A549 (cell line): ENCODE measurements around the gene CALN1. TPM values are rescaled to one million over a fixed set of nuclear protein-coding genes. Genes with fewer than 3 reads are reported as not detected.

ENCODE experiments used
- ATAC-seq, 2 experiments: fragments of 200-7000 bp in 1 of 2; fragments of >200 bp in 1 of 2; cut with Nextera tagmentation in 1 of 2; cut with Tn5 transposase in 1 of 2; 3 replicates each; pipeline versions ENCODE4 v1.8.0 to v1.9.1; 2018 to 2020; ENCODE audit warnings: mild to moderate bottlenecking in 1 of 2, moderate library complexity in 1 of 2
- CTCF ChIA-PET: fragments of 300-600 bp; sonication (Branson Sonifier 250); formaldehyde crosslinking; extraction: SDS; loops from one replicate; lab custom pipeline; 2021; ENCODE audit warnings: antibody characterized with exemption, inconsistent platforms; lab: Yijun Ruan, JAX
- POLR2A ChIA-PET: fragments of 350-600 bp; formaldehyde crosslinking; extraction: SDS; loops from one replicate; lab custom pipeline; 2021; ENCODE audit warnings: antibody characterized with exemption, inconsistent platforms; lab: Yijun Ruan, JAX
- DNase-seq, 2 experiments: peaks; one replicate each; pipeline versions ENCODE4 v3.0.0 to v3.0.0-alpha.2; 2011 to 2016; ENCODE audit warnings: low read depth in 1 of 2, low spot score in 1 of 2
- FAIRE-seq: peaks from 2 replicates; lab custom pipeline; 2011; peaks lifted over from hg19 to GRCh38; lab: Jason Lieb, UNC
- H3K27ac ChIP-seq, 2 experiments: fragments of >200 bp; sonication (Bioruptor Twin); formaldehyde crosslinking; 3 replicates each; pipeline ENCODE4 v1.5.1; 2016 to 2017
- H3K4me1 ChIP-seq: fragments of >200 bp; sonication (Bioruptor Twin); formaldehyde crosslinking; 3 replicates; pipeline ENCODE4 v1.6.1; 2016
- H3K4me2 ChIP-seq: fragments of >200 bp; sonication (Bioruptor Twin); formaldehyde crosslinking; 3 replicates; pipeline ENCODE4 v1.6.1; 2016
- H3K4me3 ChIP-seq: fragments of >200 bp; sonication (Bioruptor Twin); formaldehyde crosslinking; 3 replicates; pipeline ENCODE4 v1.5.1; 2016
- H3K9me3 ChIP-seq: fragments of >200 bp; sonication (Bioruptor Twin); formaldehyde crosslinking; 3 replicates; pipeline ENCODE4 v1.6.1; 2016
- ATOH8 ChIP-seq: fragments of 250-450 bp; sonication (Bioruptor Pico); IDR thresholded peaks from 2 replicates; pipeline ENCODE4 v1.5.0; 2020; ENCODE audit warnings: low read depth, mild to moderate bottlenecking, moderate library complexity
- CEBPB ChIP-seq, 2 experiments: fragments of >200 bp in 1 of 2; sonication (Bioruptor Twin) in 1 of 2; formaldehyde crosslinking in 1 of 2; IDR thresholded peaks; 2 replicates each; pipeline ENCODE4 v1.6.1; 2012 to 2016
- CHD4 ChIP-seq: fragments of 200-600 bp; sonication (generic); IDR thresholded peaks from 2 replicates; pipeline ENCODE4 v1.6.1; 2016; ENCODE audit warnings: antibody characterized with exemption, mild to moderate bottlenecking, borderline replicate concordance
- EP300 ChIP-seq, 2 experiments: fragments of >200 bp; sonication (Bioruptor Twin); formaldehyde crosslinking; IDR thresholded peaks; 2 replicates in 1 of 2; 3 replicates in 1 of 2; pipeline ENCODE4 v1.6.1; 2016 to 2017
- ESRRA ChIP-seq: fragments of 150-350 bp; IDR thresholded peaks from 2 replicates; pipeline ENCODE4 v1.6.1; 2014; ENCODE audit warnings: mild to moderate bottlenecking, low read length, borderline replicate concordance
- FOSB ChIP-seq: fragments of 250-450 bp; sonication (Bioruptor Pico); IDR thresholded peaks from 2 replicates; pipeline ENCODE4 v1.5.0; 2020; ENCODE audit warnings: mild to moderate bottlenecking, moderate library complexity
- GATA3 ChIP-seq: IDR thresholded peaks from 2 replicates; pipeline ENCODE4 v1.6.1; 2012; ENCODE audit warnings: borderline replicate concordance
- HDAC2 ChIP-seq: fragments of 200-600 bp; sonication (generic); IDR thresholded peaks from 2 replicates; pipeline ENCODE4 v1.6.1; 2016
- HMGXB4 ChIP-seq: fragments of 250-450 bp; sonication (Bioruptor Pico); IDR thresholded peaks from 2 replicates; pipeline ENCODE4 v1.5.0; 2021; ENCODE audit warnings: mild to moderate bottlenecking, moderate library complexity, borderline replicate concordance
- HOXA7 ChIP-seq: fragments of 250-450 bp; sonication (Bioruptor Pico); IDR thresholded peaks from 2 replicates; pipeline ENCODE4 v1.5.0; 2020; ENCODE audit warnings: mild to moderate bottlenecking, moderate library complexity
- HOXB13 ChIP-seq: fragments of 250-450 bp; sonication (Bioruptor Pico); IDR thresholded peaks from 2 replicates; pipeline ENCODE4 v1.5.0; 2020; ENCODE audit warnings: low read depth, mild to moderate bottlenecking, moderate library complexity
- JUN ChIP-seq, 2 experiments: fragments of >200 bp; sonication (Bioruptor Twin); formaldehyde crosslinking; IDR thresholded peaks; 2 replicates in 1 of 2; 3 replicates in 1 of 2; pipeline ENCODE4 v1.6.1; 2016 to 2017
- KDM1A ChIP-seq: fragments of 200-600 bp; sonication (generic); IDR thresholded peaks from 2 replicates; pipeline ENCODE4 v1.6.1; 2016; ENCODE audit warnings: low read depth, mild to moderate bottlenecking
- MAZ ChIP-seq: fragments of 150-350 bp; IDR thresholded peaks from 2 replicates; pipeline ENCODE4 v1.6.1; 2014; ENCODE audit warnings: antibody characterized with exemption, low read depth, low read length, borderline replicate concordance
- RARB ChIP-seq: fragments of 250-450 bp; sonication (Bioruptor Pico); IDR thresholded peaks from 2 replicates; pipeline ENCODE4 v1.8.0; 2021; ENCODE audit warnings: mild to moderate bottlenecking, moderate library complexity
- RCOR1 ChIP-seq: fragments of 150-350 bp; IDR thresholded peaks from 2 replicates; pipeline ENCODE4 v1.6.1; 2014; ENCODE audit warnings: antibody characterized with exemption, low read length, low read depth
- RFX5 ChIP-seq: fragments of 450-650 bp; IDR thresholded peaks from 2 replicates; pipeline ENCODE4 v1.7.1; 2014; ENCODE audit warnings: antibody characterized with exemption, mild to moderate bottlenecking, moderate library complexity
- SREBF2 ChIP-seq: fragments of 450-650 bp; IDR thresholded peaks from 2 replicates; pipeline ENCODE4 v1.6.1; 2014; ENCODE audit warnings: mild to moderate bottlenecking, moderate library complexity
- TFCP2L1 ChIP-seq: fragments of 250-450 bp; sonication (Bioruptor Pico); IDR thresholded peaks from 2 replicates; pipeline ENCODE4 v1.5.0; 2021; ENCODE audit warnings: mild to moderate bottlenecking
- TP53 ChIP-seq: fragments of 250-450 bp; sonication (Bioruptor Pico); IDR thresholded peaks from 2 replicates; pipeline ENCODE4 v1.5.0; 2021; ENCODE audit warnings: mild to moderate bottlenecking, moderate library complexity
- ZC3H11A ChIP-seq: fragments of 450-650 bp; IDR thresholded peaks from 2 replicates; pipeline ENCODE4 v1.6.1; 2014; ENCODE audit warnings: antibody characterized with exemption, mild to moderate bottlenecking
- ZFP36 ChIP-seq: fragments of 450-650 bp; IDR thresholded peaks from 2 replicates; pipeline ENCODE4 v1.6.1; 2014; ENCODE audit warnings: borderline replicate concordance; ENCODE audit not compliant: partially characterized antibody
- ZSCAN20 ChIP-seq: fragments of 250-450 bp; sonication (Bioruptor Pico); IDR thresholded peaks from 2 replicates; pipeline ENCODE4 v1.8.0; 2022; ENCODE audit warnings: mild to moderate bottlenecking, moderate library complexity
- WGBS: methylation state at CpG from one replicate; pipeline ENCODE4 v1.1.6; 2017; ENCODE audit errors: missing lambda C conversion rate; 5-methylcytosine and 5-hydroxymethylcytosine counted together
- polyA plus RNA-seq, 4 experiments: library from polyadenylated mRNA; depleted of rRNA in 3 of 4; stranded (reverse); fragments of >200 nt; fragmentation: RNase III in 1 of 4; extraction: RNeasy Plus Mini Kit Qiagen cat#74134 plus additional on column Dnase treatment in 1 of 4; gene quantifications; 2 replicates in 3 of 4; 3 replicates in 1 of 4; pipeline ENCODE4 v1.2.3, GENCODE V29; 2011 to 2017
- TF ChIP-seq, protein P1 (sequence below): fragments of 200-600 bp; sonication (generic); IDR thresholded peaks from 2 replicates; pipeline ENCODE4 v1.6.1; 2016; ENCODE audit warnings: antibody characterized with exemption, mild to moderate bottlenecking, moderate library complexity
- TF ChIP-seq, protein P2 (sequence below): IDR thresholded peaks from 2 replicates; pipeline ENCODE4 v1.6.1; 2012

Gene CALN1
- polyA plus RNA-seq, 2 of the 4 experiments (the other 2 are of a cell fraction): not detected

GRCh38 chr7:71795410-71795809, 616.7 kb downstream of the CALN1 start:
- no peak for FAIRE-seq
- ATAC-seq: no peak
- Histone ChIP-seq H3K4me3 (no peak overlapping the region), H3K4me1 (no peaks in the 10 kb centered on the region), H3K27ac (no peak overlapping the region), H3K9me3 (no peaks in the 10 kb centered on the region), H3K4me2 (no peak overlapping the region)
- WGBS: 71% methylated on average over 10 of the region's 10 CpGs
- ChIA-PET POLR2A (no interaction called here), CTCF (no interaction called here)
- TF ChIP-seq RCOR1: no peak
- TF ChIP-seq HOXA7: no peak
- TF ChIP-seq ZFP36: no peak
- no peak for TF ChIP-seq HDAC2
- TF ChIP-seq RFX5: no peak
- TF ChIP-seq CEBPB (IDR thresholded peaks at IDR 0.05): peak; percentile 80 to 82; a peak in 3 of 4 replicates
- no peak for TF ChIP-seq ZC3H11A
- TF ChIP-seq MAZ: no peak
- DNase-seq: no peak

DNA sequence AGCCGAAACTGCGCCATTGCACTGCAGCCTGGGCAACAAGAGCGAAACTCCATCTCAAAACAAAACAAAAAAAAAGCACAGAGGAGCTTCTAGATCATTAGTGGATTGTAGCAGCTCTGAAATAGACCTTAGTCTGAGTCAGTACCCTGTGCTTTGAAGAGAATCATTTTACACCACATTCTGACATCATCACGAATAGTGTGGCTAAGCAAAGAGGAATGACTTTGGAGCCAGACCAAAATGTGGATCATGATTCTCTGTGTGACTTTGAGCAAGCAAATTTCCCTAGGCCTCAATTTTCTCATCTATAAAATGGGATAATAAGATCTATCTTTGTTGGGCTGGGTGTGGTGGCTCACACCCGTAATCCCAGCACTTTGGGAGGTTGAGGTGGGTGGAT, 618.9 kb downstream of the CALN1 start:
- ChIA-PET CTCF (no interaction called here), POLR2A (no interaction called here)
- Histone ChIP-seq H3K4me3 (no peak overlapping the region), H3K27ac (no peak overlapping the region), H3K4me1 (no peaks in the 10 kb centered on the region), H3K9me3 (no peaks in the 10 kb centered on the region), H3K4me2 (no peak overlapping the region)
- ATAC-seq (no peak), FAIRE-seq (no peak), DNase-seq (no peak)
- WGBS: 0% methylated on average over 5 of the region's 5 CpGs
- TF ChIP-seq TP53: no peak
- TF ChIP-seq MAZ: no peak
- no peak for TF ChIP-seq CEBPB (IDR thresholded peaks at IDR 0.05)
- TF ChIP-seq KDM1A: no peak
- no peak for TF ChIP-seq FOSB (CRISPR knock-in tag)
- no peak for TF ChIP-seq SREBF2
- no peak for TF ChIP-seq HOXB13 (CRISPR knock-in tag)
- no peak for TF ChIP-seq TFCP2L1 (CRISPR knock-in tag)

- FAIRE-seq: no peak
- Histone ChIP-seq H3K4me1 (no peaks in the 10 kb centered on the region), H3K27ac (no peak overlapping the region)
- no peak for TF ChIP-seq RARB (CRISPR knock-in tag)
- TF ChIP-seq CHD4: no peak
- TF ChIP-seq, protein P1, sequence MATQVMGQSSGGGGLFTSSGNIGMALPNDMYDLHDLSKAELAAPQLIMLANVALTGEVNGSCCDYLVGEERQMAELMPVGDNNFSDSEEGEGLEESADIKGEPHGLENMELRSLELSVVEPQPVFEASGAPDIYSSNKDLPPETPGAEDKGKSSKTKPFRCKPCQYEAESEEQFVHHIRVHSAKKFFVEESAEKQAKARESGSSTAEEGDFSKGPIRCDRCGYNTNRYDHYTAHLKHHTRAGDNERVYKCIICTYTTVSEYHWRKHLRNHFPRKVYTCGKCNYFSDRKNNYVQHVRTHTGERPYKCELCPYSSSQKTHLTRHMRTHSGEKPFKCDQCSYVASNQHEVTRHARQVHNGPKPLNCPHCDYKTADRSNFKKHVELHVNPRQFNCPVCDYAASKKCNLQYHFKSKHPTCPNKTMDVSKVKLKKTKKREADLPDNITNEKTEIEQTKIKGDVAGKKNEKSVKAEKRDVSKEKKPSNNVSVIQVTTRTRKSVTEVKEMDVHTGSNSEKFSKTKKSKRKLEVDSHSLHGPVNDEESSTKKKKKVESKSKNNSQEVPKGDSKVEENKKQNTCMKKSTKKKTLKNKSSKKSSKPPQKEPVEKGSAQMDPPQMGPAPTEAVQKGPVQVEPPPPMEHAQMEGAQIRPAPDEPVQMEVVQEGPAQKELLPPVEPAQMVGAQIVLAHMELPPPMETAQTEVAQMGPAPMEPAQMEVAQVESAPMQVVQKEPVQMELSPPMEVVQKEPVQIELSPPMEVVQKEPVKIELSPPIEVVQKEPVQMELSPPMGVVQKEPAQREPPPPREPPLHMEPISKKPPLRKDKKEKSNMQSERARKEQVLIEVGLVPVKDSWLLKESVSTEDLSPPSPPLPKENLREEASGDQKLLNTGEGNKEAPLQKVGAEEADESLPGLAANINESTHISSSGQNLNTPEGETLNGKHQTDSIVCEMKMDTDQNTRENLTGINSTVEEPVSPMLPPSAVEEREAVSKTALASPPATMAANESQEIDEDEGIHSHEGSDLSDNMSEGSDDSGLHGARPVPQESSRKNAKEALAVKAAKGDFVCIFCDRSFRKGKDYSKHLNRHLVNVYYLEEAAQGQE: no peak
- TF ChIP-seq CEBPB (IDR thresholded peaks at IDR 0.05): no peak
- no peak for TF ChIP-seq ESRRA
- no peak for TF ChIP-seq ZSCAN20 (CRISPR knock-in tag)
- no peak for TF ChIP-seq TP53
- TF ChIP-seq JUN (IDR thresholded peaks at IDR 0.05): no peak
- TF ChIP-seq HMGXB4 (CRISPR knock-in tag): no peak
- TF ChIP-seq EP300 (IDR thresholded peaks at IDR 0.05): no peak
- TF ChIP-seq ATOH8 (CRISPR knock-in tag): no peak
- no peak for TF ChIP-seq GATA3
- TF ChIP-seq, protein P2, sequence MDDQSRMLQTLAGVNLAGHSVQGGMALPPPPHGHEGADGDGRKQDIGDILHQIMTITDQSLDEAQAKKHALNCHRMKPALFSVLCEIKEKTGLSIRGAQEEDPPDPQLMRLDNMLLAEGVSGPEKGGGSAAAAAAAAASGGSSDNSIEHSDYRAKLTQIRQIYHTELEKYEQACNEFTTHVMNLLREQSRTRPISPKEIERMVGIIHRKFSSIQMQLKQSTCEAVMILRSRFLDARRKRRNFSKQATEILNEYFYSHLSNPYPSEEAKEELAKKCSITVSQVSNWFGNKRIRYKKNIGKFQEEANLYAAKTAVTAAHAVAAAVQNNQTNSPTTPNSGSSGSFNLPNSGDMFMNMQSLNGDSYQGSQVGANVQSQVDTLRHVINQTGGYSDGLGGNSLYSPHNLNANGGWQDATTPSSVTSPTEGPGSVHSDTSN: no peak
- TF ChIP-seq, all 56 proteins: peak for 0
- H3K9me3 ChIP-seq: peaks cover 11% of the 10 kb centered on the region; the same call in 2 of the 3 replicates
- DNase-seq: peak in 1 of 2 experiments; percentile 32
- 58% methylated on average over 14 of the region's 15 CpGs for WGBS
- ChIA-PET CTCF (interaction anchor here (0.7 kb wide), 1 partner anchor 549 kb away, joined by 3 read pairs; no protein-coding TSS in a partner anchor), POLR2A (no interaction called here)
- no peak for ATAC-seq
- no peak overlapping the region for H3K4me2 ChIP-seq
- no peak overlapping the region for H3K4me3 ChIP-seq
Observed at GRCh38 chr7:71787513-71787912, 624.6 kb downstream of the CALN1 start.
